Pancreas (tissue), 10 donors: Measurements from ENCODE around the gene ATG2B. TPM values are rescaled to one million over a fixed set of nuclear protein-coding genes. Genes with fewer than 3 reads are reported as not detected.
A peak's percentile ranks its signal among the peaks of the same experiment; 100 is the strongest.

Experiments
- ATAC-seq, 4 donors: fragments of 200-7000 bp; cut with Tn5 transposase; one replicate each; pipeline versions ENCODE4 v1.8.0 to v1.9.1; 2020; ENCODE audit warnings: mild to moderate bottlenecking in 4 of 4, moderate library complexity in 4 of 4
- DNase-seq, 6 donors: peaks; one replicate each; pipeline ENCODE4 v3.0.0-alpha.2; 2020
- FAIRE-seq: peaks from 2 replicates; lab custom pipeline; 2012; peaks lifted over from hg19 to GRCh38; lab: Jason Lieb, UNC
- H3K27ac ChIP-seq, 4 donors: fragments of 200-600 bp; sonication (generic); 1 replicate in 3 of 4; 2 replicates in 1 of 4; pipeline versions ENCODE4 v1.5.0 to v1.8.0; 2020
- H3K27me3 ChIP-seq, 4 donors: fragments of 200-600 bp; one replicate each; pipeline ENCODE4 v1.8.0; 2021
- H3K36me3 ChIP-seq, 3 donors: fragments of 200-600 bp; sonication (generic) in 1 of 3; one replicate each; pipeline versions ENCODE4 v1.5.0 to v1.8.0; 2020 to 2021
- H3K4me1 ChIP-seq, 3 donors: fragments of 200-600 bp; one replicate each; pipeline ENCODE4 v1.8.0; 2021
- H3K4me3 ChIP-seq, 4 donors: fragments of 200-600 bp; sonication (generic) in 2 of 4; one replicate each; pipeline versions ENCODE4 v1.5.0 to v1.8.0; 2020 to 2021
- H3K9me3 ChIP-seq, 4 donors: fragments of 200-600 bp; one replicate each; pipeline ENCODE4 v1.8.0; 2021
- WGBS, 2 donors: extraction: QIAGEN DNeasy Blood & Tissue Kit; methylation state at CpG; one replicate each; pipeline ENCODE4 v1.1.7; 2013; 5-methylcytosine and 5-hydroxymethylcytosine counted together
- intact Hi-C, 3 donors: fragments of 100-400 bp; cut with DNase I; formaldehyde crosslinking; loops; one replicate each; pipeline versions ENCODE4 v1.11.1 to v1.14.2; 2022
- polyA plus RNA-seq, 2 donors: library from polyadenylated mRNA; stranded (reverse); fragments of 200-250 nt; gene quantifications; one replicate each; pipeline ENCODE4 v1.2.3, GENCODE V29; 2013
- total RNA-seq, 6 donors: library from RNA; stranded (reverse); fragmentation: NEBNext Ultra II Directional in 4 of 6; extraction: Animal tissue kit (Norgen Biotek cat#: 25700) in 4 of 6; gene quantifications; one replicate each; pipeline versions ENCODE4 v1.2.1 to v1.2.4, GENCODE V29; 2021 to 2023
- TF ChIP-seq, protein P1 (sequence below), 4 donors: fragments of 200-600 bp; sonication (generic) in 3 of 4; IDR thresholded peaks; one replicate each; pipeline versions ENCODE4 v1.5.0 to v1.8.0; 2021; ENCODE audit warnings: antibody characterized with exemption in 4 of 4
- donor health status: healthy with polysubstance abuse.
- donor health status: DM: no; HTN: no; CAD: no; lungs with moderate emphysema.
- donor health status: DM: no; HTN: no; CAD: no.
- donor health status: control.
- donor health status: control.
- donor health status: Bipolar disorder and iron deficiency.
- donor health status: DM: yes; HTN: yes; CAD: no.
- donor health status: DM: no; HTN: no; CAD: no.
- donor health status: DM: no; HTN: no; CAD: no.
- donor health status: DM: yes; HTN: yes; CAD: no.

Gene ATG2B
- total and polyA plus RNA-seq, 8 donors, result 7.4 to 23.4 (median 19.7) TPM

DNA sequence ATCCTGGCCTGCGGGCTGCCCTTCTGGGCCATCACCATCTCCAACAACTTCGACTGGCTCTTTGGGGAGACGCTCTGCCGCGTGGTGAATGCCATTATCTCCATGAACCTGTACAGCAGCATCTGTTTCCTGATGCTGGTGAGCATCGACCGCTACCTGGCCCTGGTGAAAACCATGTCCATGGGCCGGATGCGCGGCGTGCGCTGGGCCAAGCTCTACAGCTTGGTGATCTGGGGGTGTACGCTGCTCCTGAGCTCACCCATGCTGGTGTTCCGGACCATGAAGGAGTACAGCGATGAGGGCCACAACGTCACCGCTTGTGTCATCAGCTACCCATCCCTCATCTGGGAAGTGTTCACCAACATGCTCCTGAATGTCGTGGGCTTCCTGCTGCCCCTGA is 122.5 kb downstream of the ATG2B start:
- FAIRE-seq (no peak), ATAC-seq (no peak), DNase-seq (no peak)
- Histone ChIP-seq H3K9me3 (no peaks in the 10 kb centered on the region), H3K36me3 (peaks cover 0 to 15% (median 2%) of the 10 kb centered on the region in 3 donors), H3K27ac (no peak overlapping the region), H3K27me3 (no peaks in the 10 kb centered on the region), H3K4me1 (no peaks in the 10 kb centered on the region), H3K4me3 (no peak overlapping the region)
- intact Hi-C loops, result no loop called here
- 88 to 94% methylated on average over 18 of the region's 18 CpGs for WGBS, 2 donors
- TF ChIP-seq, protein P1, sequence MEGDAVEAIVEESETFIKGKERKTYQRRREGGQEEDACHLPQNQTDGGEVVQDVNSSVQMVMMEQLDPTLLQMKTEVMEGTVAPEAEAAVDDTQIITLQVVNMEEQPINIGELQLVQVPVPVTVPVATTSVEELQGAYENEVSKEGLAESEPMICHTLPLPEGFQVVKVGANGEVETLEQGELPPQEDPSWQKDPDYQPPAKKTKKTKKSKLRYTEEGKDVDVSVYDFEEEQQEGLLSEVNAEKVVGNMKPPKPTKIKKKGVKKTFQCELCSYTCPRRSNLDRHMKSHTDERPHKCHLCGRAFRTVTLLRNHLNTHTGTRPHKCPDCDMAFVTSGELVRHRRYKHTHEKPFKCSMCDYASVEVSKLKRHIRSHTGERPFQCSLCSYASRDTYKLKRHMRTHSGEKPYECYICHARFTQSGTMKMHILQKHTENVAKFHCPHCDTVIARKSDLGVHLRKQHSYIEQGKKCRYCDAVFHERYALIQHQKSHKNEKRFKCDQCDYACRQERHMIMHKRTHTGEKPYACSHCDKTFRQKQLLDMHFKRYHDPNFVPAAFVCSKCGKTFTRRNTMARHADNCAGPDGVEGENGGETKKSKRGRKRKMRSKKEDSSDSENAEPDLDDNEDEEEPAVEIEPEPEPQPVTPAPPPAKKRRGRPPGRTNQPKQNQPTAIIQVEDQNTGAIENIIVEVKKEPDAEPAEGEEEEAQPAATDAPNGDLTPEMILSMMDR (IDR thresholded peaks at IDR 0.05), result no peak

DNA sequence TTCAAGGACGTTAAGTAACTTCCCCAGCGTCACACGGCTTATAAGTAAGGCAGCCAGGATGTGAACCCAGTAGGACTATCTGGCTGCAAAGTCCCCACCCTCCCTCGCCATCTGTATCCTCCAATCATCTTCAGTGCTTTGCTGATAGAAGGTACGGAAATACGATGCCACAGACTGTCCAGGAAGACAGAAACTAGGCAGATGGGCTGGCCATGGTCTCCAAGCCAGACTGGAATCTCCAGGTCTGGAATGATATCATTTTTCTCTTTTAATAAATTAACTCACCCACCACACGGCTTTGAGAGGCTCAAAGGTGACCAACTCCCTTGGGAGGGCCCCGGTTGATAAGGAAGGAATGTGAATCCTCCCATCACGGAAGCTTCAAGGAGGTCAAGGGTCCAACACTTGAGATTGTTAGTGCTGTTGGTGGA is 123.4 kb downstream of the ATG2B start:
- ATAC-seq (peak in 2 of 4 donors; percentile 34 to 42), FAIRE-seq (no peak), DNase-seq (no peak)
- Histone ChIP-seq H3K4me1 (no peaks in the 10 kb centered on the region), H3K27ac (no peak overlapping the region), H3K36me3 (peaks cover 0 to 15% (median 2%) of the 10 kb centered on the region in 3 donors), H3K4me3 (no peak overlapping the region), H3K9me3 (no peaks in the 10 kb centered on the region), H3K27me3 (no peaks in the 10 kb centered on the region)
- intact Hi-C loops, result no loop called here
- TF ChIP-seq, protein P1 (IDR thresholded peaks at IDR 0.05), result no peak
- 52 to 66% methylated on average over 9 of the region's 9 CpGs for WGBS, 2 donors

DNA sequence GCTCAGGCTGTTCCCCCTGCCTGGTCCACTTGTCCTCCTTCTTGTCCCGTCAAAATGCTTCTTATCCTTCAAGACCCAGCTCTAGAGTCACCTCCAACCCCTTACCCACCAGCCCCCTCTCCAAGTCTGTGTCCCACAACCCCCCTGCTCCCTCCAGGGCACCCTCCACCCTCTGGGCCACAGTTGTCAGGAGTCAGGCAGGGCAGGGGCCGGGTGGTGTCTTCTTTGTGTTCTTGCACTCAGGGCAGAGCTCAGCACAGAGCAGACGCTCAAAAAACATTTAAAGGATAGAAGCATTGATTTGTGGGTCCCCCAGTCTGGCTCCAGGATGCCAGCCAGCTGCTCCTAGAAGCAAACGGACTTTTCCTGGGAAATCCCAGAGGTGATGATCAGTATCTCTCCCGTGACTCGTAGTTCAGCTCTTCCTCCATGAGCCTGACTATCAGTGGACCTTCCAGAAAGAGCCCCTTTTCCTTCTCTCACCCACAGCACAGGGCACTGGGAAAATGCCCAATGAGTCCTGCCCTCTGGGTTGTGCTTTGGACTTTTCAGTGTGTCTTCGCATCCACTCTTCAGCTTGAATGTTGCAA is 124.4 kb downstream of the ATG2B start:
- H3K4me1 ChIP-seq, result no peaks in the 10 kb centered on the region
- H3K9me3 ChIP-seq, result no peaks in the 10 kb centered on the region
- intact Hi-C loops, result no loop called here
- ATAC-seq (no peak), DNase-seq (no peak), FAIRE-seq (no peak)
- WGBS, 2 donors, result 57 to 70% methylated on average over 7 of the region's 7 CpGs
- H3K36me3 ChIP-seq, result peaks cover 0 to 15% (median 2%) of the 10 kb centered on the region in 3 donors
- H3K27ac ChIP-seq, result no peak overlapping the region
- H3K4me3 ChIP-seq, result no peak overlapping the region
- TF ChIP-seq, protein P1 (IDR thresholded peaks at IDR 0.05), result no peak
- no peaks in the 10 kb centered on the region for H3K27me3 ChIP-seq

DNA sequence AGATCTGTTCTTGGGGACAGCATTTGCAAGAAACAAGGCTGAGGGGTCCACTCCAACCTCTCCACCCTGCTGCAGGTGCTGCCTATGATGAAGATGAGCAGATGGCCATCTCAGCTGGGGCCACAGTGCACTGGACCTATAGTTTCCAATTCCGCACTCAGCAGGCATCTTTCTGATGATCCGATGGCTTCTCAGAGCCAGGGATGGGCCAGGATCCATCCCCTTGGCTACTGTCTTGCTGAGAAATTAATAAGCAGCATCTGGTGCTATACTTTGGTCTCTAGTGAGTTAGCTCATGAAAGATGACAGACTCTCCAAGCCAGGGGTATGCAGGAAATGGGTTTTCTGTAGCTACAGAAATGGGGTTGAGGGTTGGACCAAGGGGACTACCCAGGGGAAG is 125.5 kb downstream of the ATG2B start:
- 88 to 92% methylated on average over 2 of the region's 2 CpGs for whole genome bisulfite sequencing, 2 donors
- TF ChIP-seq, protein P1 (IDR thresholded peaks at IDR 0.05), result no peak
- H3K9me3 ChIP-seq, result no peaks in the 10 kb centered on the region
- intact Hi-C loops, result no loop called here
- no peak overlapping the region for H3K4me3 ChIP-seq
- no peak overlapping the region for H3K27ac ChIP-seq
- H3K36me3 ChIP-seq, result peaks cover 0 to 15% (median 2%) of the 10 kb centered on the region in 3 donors
- H3K4me1 ChIP-seq, result no peaks in the 10 kb centered on the region
- H3K27me3 ChIP-seq, result no peaks in the 10 kb centered on the region
- ATAC-seq, result no peak
- no peak for DNase-seq
- no peak for FAIRE-seq

DNA sequence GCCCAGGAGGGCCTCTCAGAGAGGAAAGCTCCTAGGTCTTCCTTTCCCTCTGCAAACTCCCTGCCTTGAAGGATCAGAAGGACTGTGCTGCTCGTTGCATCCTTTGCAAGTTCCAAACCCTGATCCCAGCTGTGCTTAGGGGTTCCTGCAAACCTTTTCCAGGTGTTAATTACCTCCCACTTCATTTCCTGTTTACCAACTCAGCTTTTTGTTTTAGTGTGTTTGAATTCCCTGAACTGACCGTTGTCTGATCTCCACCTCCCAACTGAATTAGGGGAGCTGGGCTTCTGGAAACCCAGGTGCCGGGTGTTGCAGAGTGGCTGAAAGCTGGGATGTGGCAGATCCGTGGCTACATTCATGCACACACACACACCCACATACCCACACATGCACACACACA is 127.7 kb downstream of the ATG2B start:
- H3K27me3 ChIP-seq, result no peaks in the 10 kb centered on the region
- no peak for DNase-seq
- no peak for FAIRE-seq
- H3K4me1 ChIP-seq, result no peaks in the 10 kb centered on the region
- TF ChIP-seq, protein P1 (IDR thresholded peaks at IDR 0.05), result no peak
- intact Hi-C loops, result no loop called here
- 68 to 77% methylated on average over 4 of the region's 4 CpGs for WGBS, 2 donors
- no peak overlapping the region for H3K4me3 ChIP-seq
- H3K36me3 ChIP-seq, result peaks cover 0 to 3% (median 0%) of the 10 kb centered on the region in 3 donors
- ATAC-seq, result no peak
- H3K27ac ChIP-seq, result no peak overlapping the region
- H3K9me3 ChIP-seq, result no peaks in the 10 kb centered on the region
